ENCODE data around the gene ZNF500. TPM values are rescaled to one million over a fixed set of nuclear protein-coding genes. Genes with fewer than 3 reads are reported as not detected.

Gene ZNF500
- total RNA-seq, 1 donor from 2014 or later: 5.8 TPM

DNA sequence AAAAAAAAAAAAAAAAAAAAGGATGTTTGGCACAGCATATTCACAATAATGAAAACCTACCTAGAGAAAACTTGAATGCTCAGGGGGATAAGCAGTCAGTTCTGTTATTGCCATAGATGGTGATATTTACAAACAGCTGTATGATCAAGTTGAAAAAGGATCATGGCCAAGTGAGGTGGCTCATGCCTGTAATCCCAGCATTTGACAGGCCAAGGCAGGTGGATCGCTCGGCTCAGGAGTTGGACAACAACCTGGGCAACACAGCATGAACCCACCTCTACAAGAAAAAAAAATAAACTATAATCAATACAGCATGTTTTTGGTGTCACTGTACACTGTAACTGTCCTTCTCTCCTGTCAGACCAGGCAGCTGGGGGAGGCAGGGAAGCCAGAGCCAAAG is 52.0 kb downstream of the ZNF500 start:
- Histone ChIP-seq H3K36me3 (ENCODE audit: control insufficient read depth, insufficient read depth, low read length) (peaks cover 5% of the 10 kb centered on the region), H3K27me3 (ENCODE audit: control insufficient read depth, insufficient read depth, low read length) (no peaks in the 10 kb centered on the region), H3K4me3 (ENCODE audit: low read depth, low read length) (no peak overlapping the region)
- no peak for FAIRE-seq
- TF ChIP-seq, protein P1, sequence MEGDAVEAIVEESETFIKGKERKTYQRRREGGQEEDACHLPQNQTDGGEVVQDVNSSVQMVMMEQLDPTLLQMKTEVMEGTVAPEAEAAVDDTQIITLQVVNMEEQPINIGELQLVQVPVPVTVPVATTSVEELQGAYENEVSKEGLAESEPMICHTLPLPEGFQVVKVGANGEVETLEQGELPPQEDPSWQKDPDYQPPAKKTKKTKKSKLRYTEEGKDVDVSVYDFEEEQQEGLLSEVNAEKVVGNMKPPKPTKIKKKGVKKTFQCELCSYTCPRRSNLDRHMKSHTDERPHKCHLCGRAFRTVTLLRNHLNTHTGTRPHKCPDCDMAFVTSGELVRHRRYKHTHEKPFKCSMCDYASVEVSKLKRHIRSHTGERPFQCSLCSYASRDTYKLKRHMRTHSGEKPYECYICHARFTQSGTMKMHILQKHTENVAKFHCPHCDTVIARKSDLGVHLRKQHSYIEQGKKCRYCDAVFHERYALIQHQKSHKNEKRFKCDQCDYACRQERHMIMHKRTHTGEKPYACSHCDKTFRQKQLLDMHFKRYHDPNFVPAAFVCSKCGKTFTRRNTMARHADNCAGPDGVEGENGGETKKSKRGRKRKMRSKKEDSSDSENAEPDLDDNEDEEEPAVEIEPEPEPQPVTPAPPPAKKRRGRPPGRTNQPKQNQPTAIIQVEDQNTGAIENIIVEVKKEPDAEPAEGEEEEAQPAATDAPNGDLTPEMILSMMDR (IDR thresholded peaks at IDR 0.05; ENCODE audit: insufficient read depth, low read length, severe bottlenecking): no peak
- no peak for DNase-seq (ENCODE audit: low read depth)

DNA sequence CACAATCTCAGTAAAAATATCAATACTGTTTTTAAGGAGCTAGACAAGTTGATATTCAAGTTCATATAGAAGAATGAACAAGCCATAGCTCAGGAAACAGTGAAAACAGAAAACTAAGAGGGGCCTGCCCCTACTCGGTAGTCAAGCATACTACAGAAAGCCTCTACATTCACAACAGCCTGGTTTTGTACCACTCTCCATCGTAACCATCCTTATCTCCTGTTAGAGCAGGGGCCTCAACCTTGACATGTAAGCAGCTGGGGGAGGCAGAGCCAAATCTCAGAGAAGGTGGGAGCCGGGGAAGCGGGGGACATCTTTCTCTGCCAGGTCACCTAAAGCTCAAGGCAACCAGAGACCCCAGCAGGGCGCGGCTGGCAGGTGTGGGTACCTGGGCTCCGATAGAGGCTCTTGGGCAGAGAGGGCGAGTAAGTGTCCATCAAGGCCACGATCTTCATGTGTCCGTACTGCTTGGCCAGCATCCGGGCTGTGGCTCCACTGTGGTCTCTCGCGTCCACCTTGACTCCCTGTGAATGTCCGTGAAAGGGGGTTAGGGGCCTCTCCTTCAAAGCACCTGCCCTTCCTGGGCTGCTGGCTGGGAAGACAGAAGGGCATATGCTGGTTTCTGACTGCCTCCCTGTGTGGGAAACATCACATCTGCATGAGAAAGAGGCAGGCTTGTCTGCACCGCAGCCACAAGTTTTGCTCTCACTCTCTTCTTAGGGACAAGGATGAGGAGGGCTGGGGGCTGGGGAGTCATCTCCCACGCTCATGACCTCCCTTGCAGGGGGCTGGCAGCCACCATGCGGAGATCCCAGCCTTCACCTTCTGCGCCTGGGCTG is 53.1 kb downstream of the ZNF500 start:
- FAIRE-seq: no peak
- peaks cover 5% of the 10 kb centered on the region for H3K36me3 ChIP-seq (ENCODE audit: control insufficient read depth, insufficient read depth, low read length)
- TF ChIP-seq, protein P1 (IDR thresholded peaks at IDR 0.05; ENCODE audit: insufficient read depth, low read length, severe bottlenecking): no peak

DNA sequence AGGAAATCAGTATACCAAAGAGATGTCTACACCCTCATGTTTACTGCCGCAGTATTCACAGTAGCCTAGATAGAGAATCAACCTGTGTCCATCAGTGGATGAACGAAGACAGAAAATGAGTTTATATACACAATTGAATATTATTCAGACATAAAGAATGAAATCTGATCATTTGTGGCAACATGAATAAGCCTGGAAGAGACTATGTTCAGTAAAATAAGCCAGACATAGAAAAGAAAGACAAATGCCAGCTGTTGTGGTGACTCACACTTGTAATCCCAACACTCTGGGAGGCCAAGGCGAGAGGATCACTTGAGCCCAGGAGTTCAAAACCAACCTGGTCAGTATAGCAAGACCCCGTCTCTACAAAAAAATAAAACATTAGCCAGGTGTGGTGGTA is 57.5 kb downstream of the ZNF500 start:
- Histone ChIP-seq H3K4me3 (ENCODE audit: low read depth, low read length) (no peak overlapping the region), H3K27me3 (ENCODE audit: control insufficient read depth, insufficient read depth, low read length) (no peaks in the 10 kb centered on the region), H3K36me3 (ENCODE audit: control insufficient read depth, insufficient read depth, low read length) (peaks cover 11% of the 10 kb centered on the region)
- DNase-seq (ENCODE audit: low read depth) (no peak), FAIRE-seq (no peak)
- TF ChIP-seq, protein P1 (IDR thresholded peaks at IDR 0.05; ENCODE audit: insufficient read depth, low read length, severe bottlenecking): no peak

More for the DNA sequence above, 53.1 kb downstream of the ZNF500 start:
- no peak overlapping the region for H3K4me3 ChIP-seq (ENCODE audit: low read depth, low read length)
- no peaks in the 10 kb centered on the region for H3K27me3 ChIP-seq (ENCODE audit: control insufficient read depth, insufficient read depth, low read length)
- DNase-seq (ENCODE audit: low read depth): no peak

GRCh38 chr16:4706871-4707270 is 60.1 kb downstream of the ZNF500 start:
- peaks cover 18% of the 10 kb centered on the region for H3K36me3 ChIP-seq (ENCODE audit: control insufficient read depth, insufficient read depth, low read length)
- no peak overlapping the region for H3K4me3 ChIP-seq (ENCODE audit: low read depth, low read length)
- FAIRE-seq: no peak
- TF ChIP-seq, protein P1 (IDR thresholded peaks at IDR 0.05; ENCODE audit: insufficient read depth, low read length, severe bottlenecking): no peak
- no peaks in the 10 kb centered on the region for H3K27me3 ChIP-seq (ENCODE audit: control insufficient read depth, insufficient read depth, low read length)
- DNase-seq (ENCODE audit: low read depth): no peak

DNA sequence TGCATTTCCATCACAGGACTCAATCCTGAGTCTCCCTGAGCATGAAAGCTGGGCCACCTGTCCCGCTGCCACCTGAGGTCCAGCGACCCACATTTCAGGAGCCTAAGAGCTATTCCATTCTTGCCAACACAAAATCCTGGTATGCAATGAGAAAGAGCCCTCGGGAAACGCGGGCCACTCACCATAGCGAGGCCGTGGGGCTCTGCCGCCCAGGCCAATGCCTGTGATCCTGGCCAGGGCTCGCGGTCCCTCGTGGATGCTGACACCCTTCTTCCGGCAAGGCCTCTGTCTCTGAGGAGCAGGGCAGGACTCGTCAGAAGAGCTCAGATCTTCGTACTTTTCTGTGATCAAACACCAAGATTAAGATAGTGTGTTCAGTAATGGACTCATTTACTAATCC is 62.0 kb downstream of the ZNF500 start:
- H3K36me3 ChIP-seq (ENCODE audit: control insufficient read depth, insufficient read depth, low read length): peaks cover 24% of the 10 kb centered on the region
- FAIRE-seq: no peak
- no peak overlapping the region for H3K4me3 ChIP-seq (ENCODE audit: low read depth, low read length)
- DNase-seq (ENCODE audit: low read depth): no peak
- TF ChIP-seq, protein P1 (IDR thresholded peaks at IDR 0.05; ENCODE audit: insufficient read depth, low read length, severe bottlenecking): no peak
- no peaks in the 10 kb centered on the region for H3K27me3 ChIP-seq (ENCODE audit: control insufficient read depth, insufficient read depth, low read length)

Measured in bronchial epithelial cell (primary cell).